A673 (cell line): ENCODE results near the gene ZSWIM2.

Experiments
- EZH2 ChIP-seq: fragments of 200-600 bp; sonication (generic); IDR thresholded peaks from 2 replicates; pipeline ENCODE4 v1.6.1; 2017; ENCODE audit warnings: borderline replicate concordance, low read depth, mild to moderate bottlenecking, mixed read lengths, antibody characterized with exemption, low read length; ENCODE audit not compliant: poor library complexity, severe bottlenecking
- TF ChIP-seq, protein P1 (sequence below): fragments of 300-800, 200-600 bp; sonication (generic); conservative IDR thresholded peaks from 2 replicates; pipeline ENCODE4 v1.5.1; 2017; ENCODE audit warnings: low read depth, mild to moderate bottlenecking, antibody characterized with exemption, low read length, moderate library complexity, mixed read lengths

DNA sequence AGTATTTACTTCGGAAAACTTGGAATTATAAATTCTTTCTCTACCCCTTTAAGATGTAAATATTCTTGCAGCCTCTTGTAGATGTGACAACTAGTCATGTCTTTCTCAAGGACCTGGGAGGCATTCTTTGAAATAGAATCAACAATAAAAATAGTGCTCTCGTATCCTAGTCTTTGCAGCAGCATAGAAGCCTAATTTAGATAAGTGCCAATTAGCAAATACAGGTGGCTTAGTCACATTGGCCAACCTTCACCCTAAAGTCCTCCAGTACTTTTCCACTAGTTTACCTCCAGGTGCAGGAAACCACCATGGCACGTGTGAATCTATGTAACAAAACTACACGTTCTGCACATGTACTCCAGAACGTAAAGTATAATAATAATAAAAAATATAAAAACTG lies 3.5 kb upstream of the ZSWIM2 start:
- TF ChIP-seq EZH2 = no peak
- TF ChIP-seq, protein P1, sequence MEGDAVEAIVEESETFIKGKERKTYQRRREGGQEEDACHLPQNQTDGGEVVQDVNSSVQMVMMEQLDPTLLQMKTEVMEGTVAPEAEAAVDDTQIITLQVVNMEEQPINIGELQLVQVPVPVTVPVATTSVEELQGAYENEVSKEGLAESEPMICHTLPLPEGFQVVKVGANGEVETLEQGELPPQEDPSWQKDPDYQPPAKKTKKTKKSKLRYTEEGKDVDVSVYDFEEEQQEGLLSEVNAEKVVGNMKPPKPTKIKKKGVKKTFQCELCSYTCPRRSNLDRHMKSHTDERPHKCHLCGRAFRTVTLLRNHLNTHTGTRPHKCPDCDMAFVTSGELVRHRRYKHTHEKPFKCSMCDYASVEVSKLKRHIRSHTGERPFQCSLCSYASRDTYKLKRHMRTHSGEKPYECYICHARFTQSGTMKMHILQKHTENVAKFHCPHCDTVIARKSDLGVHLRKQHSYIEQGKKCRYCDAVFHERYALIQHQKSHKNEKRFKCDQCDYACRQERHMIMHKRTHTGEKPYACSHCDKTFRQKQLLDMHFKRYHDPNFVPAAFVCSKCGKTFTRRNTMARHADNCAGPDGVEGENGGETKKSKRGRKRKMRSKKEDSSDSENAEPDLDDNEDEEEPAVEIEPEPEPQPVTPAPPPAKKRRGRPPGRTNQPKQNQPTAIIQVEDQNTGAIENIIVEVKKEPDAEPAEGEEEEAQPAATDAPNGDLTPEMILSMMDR = no peak
